GM12891 (cell line): ENCODE data around the gene COG5.

Source experiments
- PAX5 ChIP-seq: IDR thresholded peaks from 2 replicates; pipeline ENCODE4 v1.6.1; 2011; ENCODE audit warnings: low read length, moderate library complexity, mild to moderate bottlenecking; ENCODE audit not compliant: insufficient read depth, severe bottlenecking
- POLR2A ChIP-seq: IDR thresholded peaks from 2 replicates; pipeline ENCODE4 v1.6.1; 2011; ENCODE audit warnings: low read depth, low read length, control low read depth
- POLR2AphosphoS5 ChIP-seq: IDR thresholded peaks from 2 replicates; pipeline ENCODE4 v1.6.1; 2011; ENCODE audit warnings: low read depth, low read length, control low read depth
- SPI1 ChIP-seq: IDR thresholded peaks from 2 replicates; pipeline ENCODE4 v1.6.1; 2011; ENCODE audit warnings: low read depth, low read length, control low read depth
- TAF1 ChIP-seq: IDR thresholded peaks from 2 replicates; pipeline ENCODE4 v1.6.1; 2011; ENCODE audit warnings: low read depth, low read length, control low read depth

DNA sequence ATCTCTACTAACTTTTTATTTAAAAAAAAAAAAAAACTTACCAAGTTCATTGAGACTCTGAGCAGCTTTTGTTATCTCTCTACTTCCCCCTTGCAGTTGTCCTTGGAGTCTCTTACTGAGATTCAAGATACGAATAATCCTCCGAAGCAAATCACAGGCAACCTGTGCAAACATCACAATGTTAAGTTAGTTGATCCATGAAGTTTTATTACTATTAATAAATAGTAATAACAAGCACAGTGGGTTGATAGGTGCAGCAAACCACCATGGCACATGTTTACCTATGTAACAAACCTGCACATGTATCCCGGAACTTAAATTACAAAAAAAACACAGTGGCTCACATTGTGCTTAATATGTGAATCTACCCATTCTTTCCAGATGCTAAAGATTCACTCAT, 36.5 kb downstream of the COG5 start:
- no peak for TF ChIP-seq POLR2AphosphoS5
- no peak for TF ChIP-seq TAF1
- no peak for TF ChIP-seq POLR2A
- TF ChIP-seq PAX5, result no peak
- TF ChIP-seq SPI1, result no peak
